Fibroblast of the conjunctiva (primary cell): Measurements from ENCODE around the gene SPRED2.

Experiments used
- DNase-seq: peaks from one replicate; pipeline ENCODE4 v3.0.0-alpha.2; 2010; ENCODE audit warnings: low read depth

The SPRED2 gene

GRCh38 chr2:65438137-65438899 is 5.9 kb upstream of the SPRED2 start:
- DNase-seq, result no peak

DNA sequence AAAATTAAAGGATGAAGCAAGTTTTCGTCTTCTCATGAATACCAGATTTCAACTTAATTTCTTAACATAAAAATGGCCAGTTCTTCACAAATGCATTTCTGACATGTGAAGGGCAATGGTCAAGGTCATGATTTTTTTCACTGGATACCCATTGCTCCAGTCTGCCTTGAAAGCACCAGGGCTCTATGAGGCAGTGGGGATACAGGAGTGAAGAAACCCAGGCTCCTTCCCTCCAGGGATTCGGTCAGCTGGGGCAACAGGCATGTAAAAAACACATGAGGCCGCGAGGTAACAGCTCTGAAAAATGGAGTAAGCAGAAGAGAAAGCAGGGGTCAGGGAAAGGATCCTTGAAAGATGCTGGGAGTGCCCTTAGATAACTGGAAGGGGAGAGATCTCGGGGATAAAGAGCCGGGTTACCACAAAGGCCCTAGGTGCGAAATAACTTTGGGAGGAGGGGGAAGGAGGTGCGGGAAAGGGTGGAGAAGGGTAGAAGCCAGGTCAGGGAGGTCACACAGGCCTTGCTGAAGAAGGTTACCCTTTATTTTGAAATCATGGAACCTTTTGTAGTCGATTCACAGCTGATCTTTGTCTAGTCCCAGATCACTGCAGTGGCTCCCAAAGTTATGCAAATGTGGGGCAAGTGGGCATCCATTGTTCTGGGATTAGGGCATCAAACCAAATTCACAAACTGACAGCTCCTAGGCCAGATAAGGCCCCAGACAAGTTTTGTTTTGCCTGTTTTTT is 5.2 kb upstream of the SPRED2 start:
- no peak for DNase-seq

GRCh38 chr2:65436824-65437221 is 4.4 kb upstream of the SPRED2 start:
- no peak for DNase-seq

- DNase-seq, result peak; percentile 96
Measured at GRCh38 chr2:65436169-65436823, 3.9 kb upstream of the SPRED2 start.

DNA sequence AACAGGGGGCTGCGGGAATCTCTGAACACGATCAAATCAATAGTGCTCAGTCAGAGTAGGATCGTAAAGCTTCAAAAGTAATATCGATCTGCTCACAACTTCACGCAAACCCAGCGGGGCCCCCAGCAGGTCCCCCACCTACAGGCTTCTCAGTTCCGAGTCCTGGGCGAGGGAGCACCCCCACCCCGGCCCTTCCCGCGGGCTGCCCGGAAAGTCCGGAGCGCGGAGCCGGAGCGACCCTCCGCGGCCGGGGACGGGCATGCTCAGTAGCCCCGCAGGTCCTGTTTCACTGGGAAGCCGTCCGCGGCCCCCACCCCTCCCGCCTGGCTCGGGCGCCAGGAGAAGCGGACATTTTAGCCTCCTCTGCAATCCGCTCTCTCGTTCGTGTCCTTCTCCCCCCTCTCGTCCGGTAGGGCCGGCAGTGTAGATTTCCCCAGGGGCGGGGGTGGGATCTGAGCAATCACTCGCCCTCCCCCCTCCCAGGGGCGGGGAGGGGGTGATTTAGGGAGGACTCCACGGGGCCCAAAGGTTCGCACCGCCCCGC is 3.3 kb upstream of the SPRED2 start:
- DNase-seq, result peak; percentile 83

DNA sequence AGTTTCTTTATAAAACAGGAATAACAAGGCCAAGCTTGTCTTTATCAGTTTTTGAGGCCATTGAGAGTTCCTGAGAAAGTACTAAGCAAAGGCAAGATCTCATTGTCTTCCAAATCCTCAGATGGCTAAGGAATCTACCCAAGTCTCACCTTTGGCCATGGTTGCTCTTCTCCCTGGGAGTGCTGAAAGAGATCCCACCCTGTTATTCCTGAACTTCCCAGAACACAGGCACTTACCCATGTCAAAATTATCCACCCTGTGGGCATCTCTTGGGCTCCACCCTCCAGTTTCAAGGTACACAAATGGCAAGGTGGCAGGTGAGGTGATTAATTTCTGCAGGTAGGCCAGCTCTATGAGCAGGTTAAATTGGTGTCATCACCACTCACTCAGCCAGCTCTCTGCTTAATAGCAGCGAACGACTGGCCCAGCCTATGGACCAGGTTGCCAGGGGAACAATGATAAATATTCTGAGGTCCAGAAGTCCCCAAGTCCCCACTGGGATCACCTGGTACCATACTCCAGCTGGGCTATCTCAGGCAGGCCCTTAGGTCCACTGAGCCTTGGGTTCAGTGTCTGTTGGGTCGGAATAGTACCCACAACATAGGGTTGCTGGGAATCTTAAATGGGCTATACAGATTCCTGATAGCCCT is 2.3 kb upstream of the SPRED2 start:
- DNase-seq, result no peak

- DNase-seq, result no peak
Measured at GRCh38 chr2:65431421-65432226, 775 bp downstream of the SPRED2 start.

DNA sequence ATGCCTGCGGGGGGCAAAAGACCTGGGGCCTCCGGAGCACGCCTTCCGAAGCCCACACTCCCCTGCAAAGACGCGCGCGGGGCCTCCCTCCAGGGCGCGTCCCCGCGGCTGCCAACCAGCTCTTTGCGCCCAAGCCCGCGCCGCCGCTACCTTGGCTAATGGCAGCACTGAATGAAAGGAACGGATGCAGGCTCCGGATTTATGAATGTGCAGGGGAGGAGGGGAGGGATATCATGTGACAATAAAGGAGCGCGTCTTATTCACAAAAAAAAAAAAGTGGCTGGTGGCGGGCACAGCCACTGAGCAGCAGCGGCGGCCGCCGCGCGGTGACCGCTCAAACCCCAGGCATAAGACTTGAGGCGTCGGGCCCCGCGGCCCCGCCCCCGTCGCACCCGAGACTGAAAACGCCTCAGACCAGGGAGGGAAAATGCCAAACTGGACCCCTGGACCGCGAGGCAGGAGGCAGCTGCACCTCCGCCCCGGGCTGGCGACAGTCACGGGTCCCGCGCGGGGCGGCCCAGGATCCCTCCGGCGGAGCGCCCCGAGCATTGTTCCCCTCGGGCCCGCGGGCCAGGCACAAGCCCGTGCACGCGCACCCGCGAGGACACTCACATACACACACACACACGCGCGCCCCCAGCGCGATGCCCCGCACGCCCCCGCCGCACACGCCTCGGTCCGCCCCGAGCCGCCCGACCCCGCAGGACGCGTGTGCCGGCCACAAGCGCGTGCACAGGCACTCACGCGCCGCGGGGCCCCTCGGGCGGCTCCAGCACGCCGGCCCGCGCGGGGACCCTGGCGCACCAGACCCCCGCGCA is 1.6 kb downstream of the SPRED2 start:
- no peak for DNase-seq

GRCh38 chr2:65429786-65430602 is 2.4 kb downstream of the SPRED2 start:
- no peak for DNase-seq

- DNase-seq, result no peak
Measured at GRCh38 chr2:65427532-65427931, 4.9 kb downstream of the SPRED2 start.

GRCh38 chr2:65425276-65425675 is 7.1 kb downstream of the SPRED2 start:
- DNase-seq, result no peak

GRCh38 chr2:65424391-65424790 is 8.0 kb downstream of the SPRED2 start:
- DNase-seq, result no peak

DNA sequence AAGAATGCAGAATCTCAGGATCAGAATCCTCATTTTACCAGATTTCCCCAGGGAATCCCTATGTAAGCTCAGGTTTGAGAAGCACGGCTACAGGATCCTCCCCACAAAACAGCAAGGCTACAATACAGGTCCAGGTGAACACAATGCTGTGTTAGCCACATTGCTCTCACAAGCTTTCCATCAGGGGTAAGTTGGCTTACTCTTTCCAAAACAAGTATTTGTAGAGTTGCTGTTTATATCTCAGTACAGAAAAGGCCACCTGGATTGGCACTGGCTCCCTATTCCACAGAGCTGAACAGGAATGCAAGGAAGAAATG is 11.0 kb downstream of the SPRED2 start:
- DNase-seq, result no peak

GRCh38 chr2:65420712-65421431 is 11.5 kb downstream of the SPRED2 start:
- DNase-seq, result no peak

GRCh38 chr2:65417509-65418085 is 14.8 kb downstream of the SPRED2 start:
- no peak for DNase-seq

GRCh38 chr2:65416945-65417344 is 15.5 kb downstream of the SPRED2 start:
- DNase-seq, result no peak

GRCh38 chr2:65416321-65416720 is 16.1 kb downstream of the SPRED2 start:
- no peak for DNase-seq

GRCh38 chr2:65415091-65415490 is 17.3 kb downstream of the SPRED2 start:
- no peak for DNase-seq

GRCh38 chr2:65413610-65414009 is 18.8 kb downstream of the SPRED2 start:
- no peak for DNase-seq
